ENCODE results near the gene SEPTIN6. TPM values are rescaled to one million over a fixed set of nuclear protein-coding genes. Genes with fewer than 3 reads are reported as not detected.
"Not testable (repeated sequence)": the region's sequence is repeated elsewhere in the genome, so short reads cannot be mapped to it uniquely, and the experiment has no call there.

The SEPTIN6 gene
- total and polyA plus RNA-seq, 2 donors from 2014 or later, result 32.4 to 40.1 TPM

DNA sequence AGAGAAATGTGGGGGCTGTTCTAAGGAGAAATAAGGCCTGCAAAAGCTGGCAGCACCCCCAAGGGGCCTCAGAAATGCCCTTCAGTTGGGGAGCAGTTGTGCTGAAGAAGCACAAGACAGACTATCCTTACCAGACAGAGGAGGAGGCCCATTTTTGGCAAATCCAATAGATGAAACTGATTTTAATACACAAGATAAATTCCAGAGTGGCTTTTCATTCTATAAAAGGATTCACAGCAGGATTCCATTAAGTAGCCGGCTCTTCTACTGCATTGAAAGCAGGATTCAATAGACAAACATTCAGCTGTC lies 8.1 kb downstream of the SEPTIN6 start:
- H3K4me1 ChIP-seq (ENCODE audit: control insufficient read depth in 2 of 3, insufficient read depth in 2 of 3, low read depth in 1 of 3, low read length in 3 of 3), result peaks cover 0 to 8% (median 0%) of the 10 kb centered on the region in 3 donors
- H3K36me3 ChIP-seq (ENCODE audit: control insufficient read depth in 2 of 3, insufficient read depth in 3 of 3, low read length in 3 of 3), result no peaks in the 10 kb centered on the region
- intact Hi-C loops (cut with DNase I), result no loop called here
- peak overlapping the region; percentile 47 to 63 for H3K27ac ChIP-seq (ENCODE audit: low read depth in 2 of 2, low read length in 2 of 2)
- FAIRE-seq (no peak), DNase-seq (no peak)
- no peaks in the 10 kb centered on the region for H3K27me3 ChIP-seq (ENCODE audit: control insufficient read depth, insufficient read depth, low read length)
- H3K9ac ChIP-seq (ENCODE audit: low read length in 3 of 3), result peak overlapping the region in 1 of 3 donors; percentile 46
- no peak overlapping the region for H3K4me3 ChIP-seq (ENCODE audit: low read length in 3 of 3)
- H3K9me3 ChIP-seq (ENCODE audit: control insufficient read depth in 2 of 3, insufficient read depth in 1 of 3, low read length in 3 of 3), result no peaks in the 10 kb centered on the region
- TF ChIP-seq, protein P1, sequence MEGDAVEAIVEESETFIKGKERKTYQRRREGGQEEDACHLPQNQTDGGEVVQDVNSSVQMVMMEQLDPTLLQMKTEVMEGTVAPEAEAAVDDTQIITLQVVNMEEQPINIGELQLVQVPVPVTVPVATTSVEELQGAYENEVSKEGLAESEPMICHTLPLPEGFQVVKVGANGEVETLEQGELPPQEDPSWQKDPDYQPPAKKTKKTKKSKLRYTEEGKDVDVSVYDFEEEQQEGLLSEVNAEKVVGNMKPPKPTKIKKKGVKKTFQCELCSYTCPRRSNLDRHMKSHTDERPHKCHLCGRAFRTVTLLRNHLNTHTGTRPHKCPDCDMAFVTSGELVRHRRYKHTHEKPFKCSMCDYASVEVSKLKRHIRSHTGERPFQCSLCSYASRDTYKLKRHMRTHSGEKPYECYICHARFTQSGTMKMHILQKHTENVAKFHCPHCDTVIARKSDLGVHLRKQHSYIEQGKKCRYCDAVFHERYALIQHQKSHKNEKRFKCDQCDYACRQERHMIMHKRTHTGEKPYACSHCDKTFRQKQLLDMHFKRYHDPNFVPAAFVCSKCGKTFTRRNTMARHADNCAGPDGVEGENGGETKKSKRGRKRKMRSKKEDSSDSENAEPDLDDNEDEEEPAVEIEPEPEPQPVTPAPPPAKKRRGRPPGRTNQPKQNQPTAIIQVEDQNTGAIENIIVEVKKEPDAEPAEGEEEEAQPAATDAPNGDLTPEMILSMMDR (IDR thresholded peaks at IDR 0.05; ENCODE audit: borderline replicate concordance, extremely low read depth, insufficient read depth), result no peak

DNA sequence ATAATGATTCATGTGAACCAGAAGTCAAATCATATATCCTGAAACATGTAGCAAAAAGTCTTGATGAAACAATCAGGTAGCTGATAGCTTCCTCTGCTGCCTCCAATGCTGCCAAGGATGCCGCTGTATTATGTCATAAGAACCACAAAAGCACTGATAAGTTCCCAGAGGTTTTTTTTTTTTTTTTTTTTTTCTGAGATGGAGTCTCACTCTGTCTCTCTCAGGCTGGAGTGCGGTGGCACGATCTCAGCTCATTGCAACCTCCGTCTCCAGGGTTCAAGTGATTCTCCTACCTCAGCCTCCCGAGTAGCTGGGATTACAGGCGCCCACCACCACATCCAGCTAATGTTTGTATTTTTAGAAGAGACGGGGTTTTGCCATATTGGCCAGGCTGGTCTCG lies 8.7 kb downstream of the SEPTIN6 start:
- FAIRE-seq; H3K36me3 ChIP-seq (ENCODE audit: control insufficient read depth in 2 of 3, insufficient read depth in 3 of 3, low read length in 3 of 3); H3K27me3 ChIP-seq (ENCODE audit: control insufficient read depth, insufficient read depth, low read length); H3K27ac ChIP-seq (ENCODE audit: low read depth in 2 of 2, low read length in 2 of 2); H3K9me3 ChIP-seq (ENCODE audit: control insufficient read depth in 2 of 3, insufficient read depth in 1 of 3, low read length in 3 of 3); DNase-seq; H3K4me1 ChIP-seq (ENCODE audit: control insufficient read depth in 2 of 3, insufficient read depth in 2 of 3, low read depth in 1 of 3, low read length in 3 of 3); H3K4me3 ChIP-seq (ENCODE audit: low read length in 3 of 3); intact Hi-C loops (cut with DNase I); H3K9ac ChIP-seq (ENCODE audit: low read length in 3 of 3): not testable (repeated sequence)

DNA sequence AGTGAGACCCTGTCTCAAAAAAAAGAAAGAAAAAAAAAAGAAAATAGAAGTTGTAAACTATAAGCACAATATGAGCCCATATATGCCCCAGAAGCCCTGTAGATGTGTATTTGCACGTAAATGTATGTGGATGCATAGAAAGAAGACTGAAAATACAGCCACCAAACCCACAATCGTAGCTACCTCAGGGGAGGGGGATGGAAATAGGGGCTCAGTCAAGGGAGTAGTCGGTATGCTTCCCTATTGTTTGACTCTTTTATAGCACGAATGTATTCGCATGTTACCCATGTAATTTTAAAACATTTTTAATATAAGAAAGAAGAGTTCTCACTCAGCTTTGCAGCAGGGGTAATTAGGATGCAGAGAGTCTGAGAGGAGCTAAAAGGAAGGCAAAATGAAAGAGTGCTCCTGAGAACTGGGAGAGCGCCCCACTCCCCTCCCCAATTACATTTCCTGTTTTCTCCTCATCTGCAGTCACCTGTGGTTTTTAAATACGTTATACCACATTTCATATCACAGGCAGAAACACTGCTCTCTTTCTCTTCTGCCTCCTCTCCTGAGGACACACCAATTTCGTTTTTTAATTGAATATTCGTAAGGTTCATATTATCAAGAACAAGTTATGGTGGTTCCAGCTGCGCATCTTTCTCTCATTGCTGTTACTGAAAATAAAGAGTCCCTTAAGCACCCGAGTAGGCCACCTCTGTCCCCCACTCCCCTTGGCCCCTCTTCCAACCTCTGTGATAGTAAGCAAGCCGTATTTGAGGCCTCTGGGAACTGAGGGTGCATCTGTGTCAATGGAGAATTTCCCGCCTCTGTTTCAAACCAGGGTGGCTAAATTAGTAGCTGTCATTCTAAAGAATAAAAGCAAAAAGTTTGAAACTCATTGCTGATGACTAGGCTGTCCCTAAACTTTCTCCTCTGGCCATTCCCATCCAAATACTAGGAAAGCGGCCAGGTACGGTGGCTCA lies 10.7 kb downstream of the SEPTIN6 start:
- DNase-seq (no peak), FAIRE-seq (no peak)
- H3K36me3 ChIP-seq (ENCODE audit: control insufficient read depth in 2 of 3, insufficient read depth in 3 of 3, low read length in 3 of 3), result no peaks in the 10 kb centered on the region
- intact Hi-C loops (cut with DNase I), result no loop called here
- H3K4me3 ChIP-seq (ENCODE audit: low read length in 3 of 3), result no peak overlapping the region
- no peak overlapping the region for H3K27ac ChIP-seq (ENCODE audit: low read depth in 2 of 2, low read length in 2 of 2)
- H3K27me3 ChIP-seq (ENCODE audit: control insufficient read depth, insufficient read depth, low read length), result no peaks in the 10 kb centered on the region
- no peaks in the 10 kb centered on the region for H3K9me3 ChIP-seq (ENCODE audit: control insufficient read depth in 2 of 3, insufficient read depth in 1 of 3, low read length in 3 of 3)
- no peak overlapping the region for H3K9ac ChIP-seq (ENCODE audit: low read length in 3 of 3)
- peaks cover 0 to 10% (median 0%) of the 10 kb centered on the region in 3 donors for H3K4me1 ChIP-seq (ENCODE audit: control insufficient read depth in 2 of 3, insufficient read depth in 2 of 3, low read depth in 1 of 3, low read length in 3 of 3)
- TF ChIP-seq, protein P1 (IDR thresholded peaks at IDR 0.05; ENCODE audit: borderline replicate concordance, extremely low read depth, insufficient read depth), result no peak

DNA sequence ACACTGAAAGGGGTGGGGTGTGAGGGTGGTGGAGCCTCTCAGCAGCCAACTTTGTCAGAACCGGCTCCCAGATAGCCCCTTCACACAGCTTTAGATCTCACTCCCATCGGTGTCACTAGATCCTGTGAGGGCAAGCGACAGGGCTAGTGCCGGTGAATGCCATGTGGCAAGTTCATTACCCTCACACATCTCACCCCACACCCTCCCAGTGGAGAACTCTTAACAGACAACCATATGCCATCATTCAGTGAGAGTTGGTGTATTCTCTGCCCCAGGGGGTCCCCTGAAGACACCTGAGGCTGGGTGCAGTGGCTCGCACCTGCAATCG lies 15.3 kb downstream of the SEPTIN6 start:
- H3K36me3 ChIP-seq (ENCODE audit: control insufficient read depth in 2 of 3, insufficient read depth in 3 of 3, low read length in 3 of 3), result no peaks in the 10 kb centered on the region
- no peaks in the 10 kb centered on the region for H3K27me3 ChIP-seq (ENCODE audit: control insufficient read depth, insufficient read depth, low read length)
- no peak overlapping the region for H3K27ac ChIP-seq (ENCODE audit: low read depth in 2 of 2, low read length in 2 of 2)
- intact Hi-C loops (cut with DNase I), result no loop called here
- no peak for FAIRE-seq
- TF ChIP-seq, protein P1 (IDR thresholded peaks at IDR 0.05; ENCODE audit: borderline replicate concordance, extremely low read depth, insufficient read depth), result no peak
- H3K4me1 ChIP-seq (ENCODE audit: control insufficient read depth in 2 of 3, insufficient read depth in 2 of 3, low read depth in 1 of 3, low read length in 3 of 3), result peaks cover 0 to 10% (median 0%) of the 10 kb centered on the region in 3 donors
- no peak overlapping the region for H3K9ac ChIP-seq (ENCODE audit: low read length in 3 of 3)
- DNase-seq, result peak in 1 of 5 donors; percentile 19
- H3K9me3 ChIP-seq (ENCODE audit: control insufficient read depth in 2 of 3, insufficient read depth in 1 of 3, low read length in 3 of 3), result no peaks in the 10 kb centered on the region
- no peak overlapping the region for H3K4me3 ChIP-seq (ENCODE audit: low read length in 3 of 3)
